ENCODE results near the gene SLC26A3.

- no peak for TF ChIP-seq CTCF (IDR thresholded peaks at IDR 0.05; ENCODE audit: low read depth, low read length, missing input control)
- no peak for TF ChIP-seq ZBTB33 (IDR thresholded peaks at IDR 0.05)
- TF ChIP-seq MAX (IDR thresholded peaks at IDR 0.05), result no peak
- no peak for TF ChIP-seq RAD21 (IDR thresholded peaks at IDR 0.05)
- TF ChIP-seq ATF3 (IDR thresholded peaks at IDR 0.05), result no peak
- no peak for TF ChIP-seq TAF1 (conservative IDR thresholded peaks at IDR 0.05)
- TF ChIP-seq GABPA (IDR thresholded peaks at IDR 0.05 in 1 of 2, conservative IDR thresholded peaks at IDR 0.05 in 1 of 2), result no peak
- TF ChIP-seq JUND (IDR thresholded peaks at IDR 0.05), result no peak
- no peak for TF ChIP-seq EGR1 (IDR thresholded peaks at IDR 0.05; ENCODE audit: low read depth in 2 of 2)
- TF ChIP-seq REST (IDR thresholded peaks at IDR 0.05), result no peak
- TF ChIP-seq FOXA1 (IDR thresholded peaks at IDR 0.05), result no peak
Measured at GRCh38 chr7:107833684-107834106, 30.7 kb upstream of the SLC26A3 start.
